ENCODE measurements around the gene MGAT4C.

The MGAT4C gene

GRCh38 chr12:86196465-86196864 lies 59.7 kb downstream of the MGAT4C start:
- intact Hi-C loops (cut with micrococcal nuclease): no loop called here
- no peaks in the 10 kb centered on the region for H3K9me3 Mint-ChIP-seq
- H3K27ac Mint-ChIP-seq: no peak overlapping the region
- H3K4me3 Mint-ChIP-seq: no peak overlapping the region
- H3K4me1 Mint-ChIP-seq (ENCODE audit: low read depth): no peaks in the 10 kb centered on the region
- no peaks in the 10 kb centered on the region for H3K36me3 Mint-ChIP-seq (ENCODE audit: low read depth)
- no peaks in the 10 kb centered on the region for H3K27me3 Mint-ChIP-seq

GRCh38 chr12:86194721-86195120 lies 61.5 kb downstream of the MGAT4C start:
- intact Hi-C loops (cut with micrococcal nuclease): no loop called here
- Mint-ChIP-seq H3K4me3 (no peak overlapping the region), H3K27me3 (no peaks in the 10 kb centered on the region), H3K36me3 (ENCODE audit: low read depth) (no peaks in the 10 kb centered on the region), H3K27ac (no peak overlapping the region), H3K4me1 (ENCODE audit: low read depth) (no peaks in the 10 kb centered on the region), H3K9me3 (no peaks in the 10 kb centered on the region)

- Mint-ChIP-seq H3K9me3 (no peaks in the 10 kb centered on the region), H3K4me3 (no peak overlapping the region), H3K27me3 (no peaks in the 10 kb centered on the region), H3K36me3 (ENCODE audit: low read depth) (no peaks in the 10 kb centered on the region), H3K27ac (no peak overlapping the region), H3K4me1 (ENCODE audit: low read depth) (no peaks in the 10 kb centered on the region)
- intact Hi-C loops (cut with micrococcal nuclease): no loop called here
These were observed 62.3 kb downstream of the MGAT4C start for GRCh38 chr12:86193931-86194330.

- H3K27me3 Mint-ChIP-seq: no peaks in the 10 kb centered on the region
- no peak overlapping the region for H3K4me3 Mint-ChIP-seq
- intact Hi-C loops (cut with micrococcal nuclease): no loop called here
- H3K4me1 Mint-ChIP-seq (ENCODE audit: low read depth): no peaks in the 10 kb centered on the region
- H3K9me3 Mint-ChIP-seq: no peaks in the 10 kb centered on the region
- no peaks in the 10 kb centered on the region for H3K36me3 Mint-ChIP-seq (ENCODE audit: low read depth)
- no peak overlapping the region for H3K27ac Mint-ChIP-seq
These were observed 68.0 kb downstream of the MGAT4C start for GRCh38 chr12:86188226-86188625.

GRCh38 chr12:86186449-86186848 lies 69.7 kb downstream of the MGAT4C start:
- H3K36me3 Mint-ChIP-seq (ENCODE audit: low read depth): no peaks in the 10 kb centered on the region
- intact Hi-C loops (cut with micrococcal nuclease): no loop called here
- no peaks in the 10 kb centered on the region for H3K9me3 Mint-ChIP-seq
- H3K27me3 Mint-ChIP-seq: no peaks in the 10 kb centered on the region
- no peaks in the 10 kb centered on the region for H3K4me1 Mint-ChIP-seq (ENCODE audit: low read depth)
- no peak overlapping the region for H3K4me3 Mint-ChIP-seq
- H3K27ac Mint-ChIP-seq: no peak overlapping the region

GRCh38 chr12:86179855-86180254 lies 76.3 kb downstream of the MGAT4C start:
- H3K9me3 Mint-ChIP-seq: no peaks in the 10 kb centered on the region
- H3K27ac Mint-ChIP-seq: no peak overlapping the region
- no peaks in the 10 kb centered on the region for H3K27me3 Mint-ChIP-seq
- H3K4me1 Mint-ChIP-seq (ENCODE audit: low read depth): no peaks in the 10 kb centered on the region
- H3K4me3 Mint-ChIP-seq: no peak overlapping the region
- intact Hi-C loops (cut with micrococcal nuclease): no loop called here
- no peaks in the 10 kb centered on the region for H3K36me3 Mint-ChIP-seq (ENCODE audit: low read depth)

GRCh38 chr12:86174188-86174587 lies 82.0 kb downstream of the MGAT4C start:
- Mint-ChIP-seq H3K9me3 (no peaks in the 10 kb centered on the region), H3K4me3 (no peak overlapping the region), H3K27me3 (no peaks in the 10 kb centered on the region), H3K27ac (no peak overlapping the region), H3K36me3 (ENCODE audit: low read depth) (no peaks in the 10 kb centered on the region), H3K4me1 (ENCODE audit: low read depth) (no peaks in the 10 kb centered on the region)
- intact Hi-C loops (cut with micrococcal nuclease): no loop called here

- intact Hi-C loops (cut with micrococcal nuclease): no loop called here
- H3K27me3 Mint-ChIP-seq: no peaks in the 10 kb centered on the region
- H3K9me3 Mint-ChIP-seq: no peaks in the 10 kb centered on the region
- no peak overlapping the region for H3K27ac Mint-ChIP-seq
- no peaks in the 10 kb centered on the region for H3K36me3 Mint-ChIP-seq (ENCODE audit: low read depth)
- no peak overlapping the region for H3K4me3 Mint-ChIP-seq
- no peaks in the 10 kb centered on the region for H3K4me1 Mint-ChIP-seq (ENCODE audit: low read depth)
These were observed 83.2 kb downstream of the MGAT4C start for GRCh38 chr12:86172913-86173443.

GRCh38 chr12:86170051-86170450 lies 86.1 kb downstream of the MGAT4C start:
- no peaks in the 10 kb centered on the region for H3K9me3 Mint-ChIP-seq
- no peak overlapping the region for H3K4me3 Mint-ChIP-seq
- H3K4me1 Mint-ChIP-seq (ENCODE audit: low read depth): no peaks in the 10 kb centered on the region
- intact Hi-C loops (cut with micrococcal nuclease): no loop called here
- no peak overlapping the region for H3K27ac Mint-ChIP-seq
- no peaks in the 10 kb centered on the region for H3K36me3 Mint-ChIP-seq (ENCODE audit: low read depth)
- no peaks in the 10 kb centered on the region for H3K27me3 Mint-ChIP-seq

GRCh38 chr12:86158956-86159355 lies 97.2 kb downstream of the MGAT4C start:
- Mint-ChIP-seq H3K4me3 (no peak overlapping the region), H3K27ac (no peak overlapping the region), H3K9me3 (peaks cover 10% of the 10 kb centered on the region), H3K4me1 (ENCODE audit: low read depth) (no peaks in the 10 kb centered on the region), H3K27me3 (no peaks in the 10 kb centered on the region), H3K36me3 (ENCODE audit: low read depth) (no peaks in the 10 kb centered on the region)
- intact Hi-C loops (cut with micrococcal nuclease): no loop called here

- H3K4me3 Mint-ChIP-seq: no peak overlapping the region
- no peaks in the 10 kb centered on the region for H3K9me3 Mint-ChIP-seq
- no peaks in the 10 kb centered on the region for H3K36me3 Mint-ChIP-seq (ENCODE audit: low read depth)
- intact Hi-C loops (cut with micrococcal nuclease): no loop called here
- no peaks in the 10 kb centered on the region for H3K4me1 Mint-ChIP-seq (ENCODE audit: low read depth)
- H3K27ac Mint-ChIP-seq: no peak overlapping the region
- H3K27me3 Mint-ChIP-seq: no peaks in the 10 kb centered on the region
These were observed 101.6 kb downstream of the MGAT4C start for GRCh38 chr12:86154620-86155019.

- H3K27me3 Mint-ChIP-seq: no peaks in the 10 kb centered on the region
- no peaks in the 10 kb centered on the region for H3K4me1 Mint-ChIP-seq (ENCODE audit: low read depth)
- no peaks in the 10 kb centered on the region for H3K36me3 Mint-ChIP-seq (ENCODE audit: low read depth)
- H3K27ac Mint-ChIP-seq: no peak overlapping the region
- intact Hi-C loops (cut with micrococcal nuclease): no loop called here
- H3K4me3 Mint-ChIP-seq: no peak overlapping the region
- no peaks in the 10 kb centered on the region for H3K9me3 Mint-ChIP-seq
These were observed 107.6 kb downstream of the MGAT4C start for GRCh38 chr12:86148612-86149011.

- no peak overlapping the region for H3K4me3 Mint-ChIP-seq
- no peak overlapping the region for H3K27ac Mint-ChIP-seq
- H3K36me3 Mint-ChIP-seq (ENCODE audit: low read depth): no peaks in the 10 kb centered on the region
- no peaks in the 10 kb centered on the region for H3K4me1 Mint-ChIP-seq (ENCODE audit: low read depth)
- intact Hi-C loops (cut with micrococcal nuclease): no loop called here
- H3K27me3 Mint-ChIP-seq: no peaks in the 10 kb centered on the region
- no peaks in the 10 kb centered on the region for H3K9me3 Mint-ChIP-seq
These were observed 108.1 kb downstream of the MGAT4C start for GRCh38 chr12:86148071-86148470.

- Mint-ChIP-seq H3K4me1 (ENCODE audit: low read depth) (no peaks in the 10 kb centered on the region), H3K4me3 (no peak overlapping the region), H3K9me3 (no peaks in the 10 kb centered on the region), H3K27me3 (no peaks in the 10 kb centered on the region), H3K36me3 (ENCODE audit: low read depth) (no peaks in the 10 kb centered on the region), H3K27ac (no peak overlapping the region)
- intact Hi-C loops (cut with micrococcal nuclease): no loop called here
These were observed 111.0 kb downstream of the MGAT4C start for GRCh38 chr12:86145156-86145555.

- intact Hi-C loops (cut with micrococcal nuclease): no loop called here
- H3K27me3 Mint-ChIP-seq: no peaks in the 10 kb centered on the region
- no peaks in the 10 kb centered on the region for H3K9me3 Mint-ChIP-seq
- H3K27ac Mint-ChIP-seq: no peak overlapping the region
- H3K4me1 Mint-ChIP-seq (ENCODE audit: low read depth): no peaks in the 10 kb centered on the region
- no peaks in the 10 kb centered on the region for H3K36me3 Mint-ChIP-seq (ENCODE audit: low read depth)
- no peak overlapping the region for H3K4me3 Mint-ChIP-seq
These were observed 113.0 kb downstream of the MGAT4C start for GRCh38 chr12:86143162-86143561.
